Astrocyte of the spinal cord (primary cell): ENCODE results near the gene ATP5F1A.

ENCODE experiments used
- DNase-seq: peaks from one replicate; pipeline ENCODE4 v3.0.0; 2011; ENCODE audit warnings: low read depth, low spot score
- H3K4me3 ChIP-seq: 2 replicates; pipeline ENCODE4 v1.5.1; 2011; ENCODE audit warnings: low read depth, mild to moderate bottlenecking, low read length, moderate library complexity
- CTCF ChIP-seq: IDR thresholded peaks from 2 replicates; pipeline ENCODE4 v1.5.1; 2012; ENCODE audit warnings: low read depth, mild to moderate bottlenecking, low read length, inconsistent platforms
- in situ Hi-C: cut with HindIII; loops from 2 replicates; pipeline ENCODE4 v1.10.0; 2017; ENCODE audit warnings: low sequenced_read_pairs

The ATP5F1A gene

DNA sequence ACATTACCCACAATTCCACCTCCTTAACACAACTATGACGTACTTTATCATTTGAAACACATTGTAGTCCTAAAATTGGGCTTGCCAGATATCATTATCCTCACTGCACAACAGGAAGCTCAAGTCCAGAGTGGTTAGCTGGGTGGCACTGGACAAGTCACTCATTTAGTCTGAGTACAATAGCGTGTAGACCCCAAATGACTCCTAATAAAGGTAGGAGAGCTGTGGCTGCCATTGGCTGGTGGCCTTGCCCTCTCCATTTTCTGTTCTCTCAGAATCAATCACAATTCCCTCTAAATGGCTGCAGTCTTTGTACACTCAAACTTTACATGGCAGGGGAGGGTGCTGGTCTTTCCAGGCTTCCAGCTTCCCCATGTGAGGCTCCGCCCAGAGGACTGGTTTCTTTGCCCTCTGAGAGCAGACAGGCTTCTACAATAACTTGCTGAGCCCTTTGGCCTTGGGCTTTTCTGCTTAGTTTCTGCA is 37.7 kb downstream of the ATP5F1A start:
- in situ Hi-C loops = no loop called here
- no peak for DNase-seq
- no peak for TF ChIP-seq CTCF
- no peak overlapping the region for H3K4me3 ChIP-seq

DNA sequence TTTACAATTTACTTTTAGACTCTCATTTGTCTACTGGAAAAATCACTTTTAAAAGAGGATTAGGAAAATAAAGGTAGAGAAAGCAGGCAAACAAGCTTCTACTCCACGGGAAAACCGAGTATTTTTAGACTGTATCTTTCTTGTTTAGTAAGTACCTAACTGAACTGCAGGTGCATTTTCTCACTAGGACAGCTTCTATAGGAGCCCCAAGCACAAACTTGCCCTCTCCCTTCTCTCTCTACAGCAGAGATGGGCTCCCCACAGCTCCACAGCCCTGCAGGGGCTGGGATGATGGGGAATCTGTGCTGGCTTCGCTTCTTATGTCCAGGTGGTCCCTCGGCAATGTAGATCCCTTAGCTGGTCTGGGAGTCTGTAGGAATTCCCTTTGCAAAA is 42.3 kb downstream of the ATP5F1A start:
- H3K4me3 ChIP-seq = no peak overlapping the region
- DNase-seq = no peak
- in situ Hi-C loops = no loop called here
- no peak for TF ChIP-seq CTCF

GRCh38 chr18:46054956-46055837 is 42.9 kb downstream of the ATP5F1A start:
- H3K4me3 ChIP-seq = no peak overlapping the region
- DNase-seq = no peak
- TF ChIP-seq CTCF = no peak
- in situ Hi-C loops = no loop called here

DNA sequence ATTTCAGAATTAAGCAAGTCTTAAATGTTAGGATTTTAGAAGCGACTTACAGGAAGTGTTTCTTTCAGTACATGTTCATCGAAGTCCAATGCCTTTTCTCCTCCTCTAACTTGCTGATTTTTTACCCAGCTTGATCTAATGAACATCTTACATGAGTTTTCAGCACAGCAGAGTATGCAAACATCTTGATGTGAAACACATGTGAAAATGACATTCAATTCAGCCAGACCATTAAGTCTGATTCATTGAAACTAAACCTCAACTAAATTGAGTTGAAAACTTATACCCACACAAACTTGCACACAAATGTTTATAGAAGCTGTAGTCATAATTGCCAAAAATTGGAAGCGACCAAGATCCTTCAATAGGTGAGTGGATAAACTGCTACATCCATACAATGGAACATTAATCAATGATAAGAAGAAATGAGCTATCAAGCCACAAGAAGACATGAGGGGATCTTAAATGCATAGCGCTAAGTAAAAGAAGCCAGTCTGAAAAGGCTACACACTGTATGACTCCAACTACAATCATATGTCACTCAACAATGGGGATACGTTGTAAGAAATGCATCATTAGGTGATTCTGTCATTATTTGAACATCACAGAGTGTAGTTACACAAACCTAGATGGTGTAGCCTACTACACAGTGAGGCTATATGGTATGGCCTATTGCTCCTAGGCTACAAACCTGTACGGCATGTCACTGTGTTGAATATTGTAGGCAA is 44.6 kb downstream of the ATP5F1A start:
- no peak overlapping the region for H3K4me3 ChIP-seq
- in situ Hi-C loops = no loop called here
- peak; percentile 25 for DNase-seq
- no peak for TF ChIP-seq CTCF

DNA sequence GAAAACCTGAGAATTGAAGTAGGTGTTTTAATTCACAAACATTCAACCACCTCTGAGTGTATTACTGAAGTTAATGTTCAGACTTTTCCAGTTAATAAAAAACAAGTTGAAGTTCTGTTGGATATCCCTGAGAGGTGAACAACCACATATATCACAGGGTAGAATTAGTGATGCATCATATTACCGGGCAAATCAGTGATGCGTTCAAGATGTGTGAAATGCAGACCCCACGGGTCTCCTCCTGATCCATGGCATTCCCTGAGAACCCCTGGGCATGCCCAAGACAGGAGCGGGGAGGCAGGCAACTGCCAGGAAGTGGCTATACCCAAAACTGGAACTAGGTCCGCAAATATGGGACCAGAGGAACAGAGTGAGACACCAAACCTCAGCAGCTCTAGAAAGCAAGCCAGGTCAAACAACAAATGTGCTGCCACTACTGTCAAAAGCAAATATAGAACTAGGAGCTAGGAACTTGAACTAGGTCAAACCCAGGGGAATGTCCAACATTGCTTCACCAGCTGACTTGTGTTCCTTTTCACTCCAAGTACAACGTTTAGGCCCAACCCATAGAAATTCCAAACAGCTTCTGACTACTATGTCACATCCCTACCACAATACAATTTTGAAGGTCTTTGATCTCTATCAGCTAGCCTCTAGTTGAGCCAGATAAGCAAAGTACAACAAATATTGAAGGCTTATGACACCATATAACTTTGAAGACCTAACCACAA is 46.2 kb downstream of the ATP5F1A start:
- no peak overlapping the region for H3K4me3 ChIP-seq
- in situ Hi-C loops = no loop called here
- DNase-seq = peak; percentile 50
- no peak for TF ChIP-seq CTCF

- TF ChIP-seq CTCF = no peak
- in situ Hi-C loops = no loop called here
- no peak for DNase-seq
- no peak overlapping the region for H3K4me3 ChIP-seq
Observed at GRCh38 chr18:46050268-46050667, 47.8 kb downstream of the ATP5F1A start.
